Stimulated activated effector memory CD8-positive, alpha-beta T cell treated with anti-CD3 and anti-CD28 coated beads, Interleukin-12 subunit alpha, Interleukin-12 subunit beta, amount 100 ng/mL, for 72 hours (primary cell): Measurements from ENCODE around the gene AKT1.
"Not testable (repeated sequence)": the region's sequence is repeated elsewhere in the genome, so short reads cannot be mapped to it uniquely, and the experiment has no call there.

ENCODE experiments used
- ATAC-seq: fragments of 150-1000 bp; cut with Tn5 transposase; 2 replicates; pipeline ENCODE4 v1.10.0; 2021
- DNase-seq, 2 donors: peaks; one replicate each; pipeline ENCODE4 v3.0.0; 2021 to 2022; ENCODE audit warnings: low spot score in 2 of 2
- H3K27ac Mint-ChIP-seq: one replicate; pipeline ENCODE4 v1.8.0; 2022; ENCODE audit warnings: mild to moderate bottlenecking, mixed read lengths
- H3K36me3 Mint-ChIP-seq: one replicate; pipeline ENCODE4 v1.8.0; 2022; ENCODE audit warnings: mild to moderate bottlenecking, mixed read lengths
- H3K4me1 Mint-ChIP-seq: one replicate; pipeline ENCODE4 v1.8.0; 2022; ENCODE audit warnings: mixed read lengths
- H3K4me3 Mint-ChIP-seq: one replicate; pipeline ENCODE4 v1.8.0; 2022; ENCODE audit warnings: mild to moderate bottlenecking, mixed read lengths
- H3K9me3 Mint-ChIP-seq: one replicate; pipeline ENCODE4 v1.8.0; 2022; ENCODE audit warnings: mixed read lengths

AKT1 gene

DNA sequence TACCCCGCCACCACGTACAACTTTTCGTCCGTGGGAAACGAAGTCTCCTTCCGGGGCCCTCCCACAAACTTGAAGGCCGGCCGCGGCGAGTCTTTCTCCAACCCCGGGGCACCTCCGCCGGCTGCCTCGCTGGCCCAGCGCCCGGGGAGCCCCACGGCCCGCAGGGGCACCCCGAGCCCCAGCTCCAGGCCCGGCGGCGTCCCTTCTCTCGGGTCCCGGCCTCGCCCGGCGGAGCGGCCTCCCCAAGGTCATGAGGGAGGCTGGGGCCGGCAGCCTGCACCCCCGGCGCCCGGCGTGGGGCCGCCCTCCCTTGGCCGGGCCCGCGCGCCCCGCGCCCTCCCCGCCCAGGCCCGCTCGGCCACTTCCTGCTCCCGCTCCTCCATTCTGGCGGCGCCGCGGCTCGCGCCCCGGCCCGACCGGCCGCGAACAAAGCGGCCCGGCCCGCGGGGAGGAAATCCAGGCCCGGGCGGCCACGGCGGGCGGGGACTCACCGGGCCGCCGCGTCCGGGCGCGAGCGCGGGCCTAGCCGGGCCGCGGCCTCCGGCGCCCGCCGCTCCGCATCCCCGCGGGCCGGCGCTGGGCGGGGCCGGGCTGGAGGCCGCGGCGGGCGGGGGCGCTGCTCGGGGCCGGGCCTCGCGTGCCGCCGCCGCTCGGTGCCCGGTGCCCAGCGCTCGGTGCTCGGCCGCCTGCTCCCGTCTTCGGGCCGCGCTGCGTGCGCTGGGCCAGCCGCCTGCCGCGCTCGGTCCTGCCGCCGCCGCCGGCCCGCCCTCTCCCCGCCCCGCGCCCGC lies at the start of gene AKT1:
Gene AKT1, minus strand, starts transcription at position 756 of the 788 bp plus-strand sequence. CDS start 3,105 bp downstream, outside the sequence.
- H3K36me3 Mint-ChIP-seq: peaks cover 33% of the 10 kb centered on the region
- peak; percentile 20 to 69 for DNase-seq
- ATAC-seq: peak; percentile 60
- H3K27ac Mint-ChIP-seq: peak within 1 kb of the TSS; percentile 85
- H3K4me1 Mint-ChIP-seq: peaks cover 47% of the 10 kb centered on the region
- H3K9me3 Mint-ChIP-seq: no peaks in the 10 kb centered on the region
- H3K4me3 Mint-ChIP-seq: peak within 1 kb of the TSS; percentile 83

DNA sequence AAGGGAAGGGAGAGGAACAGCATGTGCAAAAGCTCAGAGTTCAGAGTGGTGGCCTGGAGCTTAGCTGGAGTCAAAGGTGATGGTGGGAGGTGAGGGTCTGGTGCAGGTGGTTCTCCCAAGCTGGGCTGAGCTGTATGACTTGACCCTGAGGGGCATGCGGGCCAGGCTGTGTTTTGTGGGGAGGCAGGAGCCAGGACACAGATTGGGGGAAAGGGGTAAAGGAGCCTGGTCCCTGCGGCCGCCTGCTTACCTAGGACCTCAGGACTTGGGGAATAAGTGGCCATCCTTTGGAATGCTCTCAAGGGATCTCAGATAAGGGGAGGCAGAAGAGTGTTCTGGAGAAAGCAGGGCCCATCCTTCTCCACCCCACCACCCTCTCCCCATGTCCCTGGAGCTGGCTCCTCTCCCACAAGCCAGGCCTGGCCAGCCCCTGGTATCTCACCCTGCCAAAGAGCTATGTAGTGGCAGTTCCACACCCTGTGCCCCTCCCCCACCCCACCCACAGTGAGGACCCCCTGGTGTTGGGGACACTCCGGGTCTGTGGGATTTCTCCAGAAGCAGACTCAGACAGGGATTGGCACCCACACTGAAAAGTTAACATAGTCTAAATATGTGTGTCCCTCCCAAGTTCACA lies 49.6 kb upstream of the AKT1 start:
- Mint-ChIP-seq H3K4me3 (no peak overlapping the region), H3K27ac (no peak overlapping the region), H3K36me3 (no peaks in the 10 kb centered on the region), H3K4me1 (no peaks in the 10 kb centered on the region), H3K9me3 (no peaks in the 10 kb centered on the region)
- ATAC-seq: no peak
- no peak for DNase-seq

DNA sequence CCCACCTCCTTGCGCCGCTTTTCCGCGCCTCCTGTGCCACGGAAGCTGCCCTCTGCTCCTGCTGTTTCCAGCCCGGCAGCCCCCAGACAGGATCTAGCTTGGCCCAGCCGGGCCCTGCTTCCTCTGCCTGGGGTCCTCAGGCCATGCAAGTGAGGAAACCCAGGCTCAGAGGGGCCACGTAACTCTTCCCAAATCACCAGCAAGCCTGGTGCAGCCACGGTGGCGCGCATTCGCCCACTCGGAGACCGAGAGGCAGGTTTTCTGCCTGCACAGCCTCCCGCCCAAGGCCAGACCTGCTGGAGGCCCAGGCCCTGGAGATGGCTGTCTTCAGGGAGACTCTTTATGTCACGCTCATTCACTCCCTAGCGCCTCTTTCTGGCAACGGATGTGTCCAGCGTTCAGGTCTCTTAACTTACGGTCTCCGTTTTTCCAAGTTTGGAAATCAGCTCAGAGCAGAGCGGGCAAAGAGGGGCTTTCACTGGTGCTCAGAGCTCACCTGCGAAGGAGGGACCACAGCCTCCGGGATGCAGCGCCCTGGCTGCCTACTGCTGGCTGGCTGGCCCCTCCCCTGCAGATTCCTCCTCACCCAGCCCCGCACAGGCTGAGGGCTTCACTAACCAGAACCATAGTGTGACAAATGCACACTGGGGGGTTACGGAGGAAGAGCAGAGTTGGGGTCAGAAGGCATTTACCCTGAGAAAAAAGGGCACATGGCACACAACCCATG lies 48.9 kb upstream of the AKT1 start:
- ATAC-seq (no peak), DNase-seq (no peak)
- H3K4me1 Mint-ChIP-seq: no peaks in the 10 kb centered on the region
- no peaks in the 10 kb centered on the region for H3K9me3 Mint-ChIP-seq
- no peak overlapping the region for H3K4me3 Mint-ChIP-seq
- no peaks in the 10 kb centered on the region for H3K36me3 Mint-ChIP-seq
- no peak overlapping the region for H3K27ac Mint-ChIP-seq

DNA sequence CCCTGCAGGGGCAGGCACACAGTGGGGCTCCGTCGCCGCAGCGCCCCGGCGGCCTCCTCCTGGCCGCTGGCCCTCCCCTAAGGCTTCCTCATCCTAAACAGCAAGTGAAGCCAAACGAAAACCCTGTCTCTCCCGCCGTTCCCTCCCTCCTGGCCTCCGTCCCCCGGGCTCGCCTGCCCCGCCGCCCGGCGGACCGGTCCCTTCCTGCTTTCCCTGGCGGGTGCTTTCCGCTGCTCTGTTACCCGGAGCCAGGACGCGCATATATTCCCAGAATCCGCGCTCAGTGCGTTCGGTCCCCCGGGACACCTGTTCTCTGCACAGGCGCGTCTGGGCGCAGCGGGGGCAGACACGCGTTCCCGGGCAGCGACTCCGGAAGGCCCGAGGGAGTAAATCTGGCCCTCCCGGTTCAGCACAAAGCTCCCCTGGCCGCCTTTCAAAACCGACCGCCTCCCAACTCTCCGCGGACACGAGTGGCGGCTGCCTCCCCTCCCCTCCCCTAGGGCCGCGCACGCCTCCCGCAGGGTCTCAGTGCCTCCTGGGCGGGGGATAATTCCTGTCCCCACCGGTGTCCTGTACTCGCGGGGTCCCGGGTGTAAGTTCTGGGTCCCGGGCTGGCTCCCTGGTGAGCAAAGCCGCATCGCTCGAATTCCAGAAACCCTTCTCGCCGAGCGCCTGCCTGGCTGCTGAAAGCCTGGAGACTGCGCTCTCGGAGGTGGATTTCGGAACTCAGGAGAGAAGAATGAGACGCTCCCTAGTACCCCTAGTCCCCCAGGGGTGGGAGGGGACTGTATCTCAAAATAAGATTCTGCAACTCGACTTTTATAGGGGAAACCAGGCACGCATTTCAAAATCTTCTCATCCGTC lies 48.1 kb upstream of the AKT1 start:
- Mint-ChIP-seq H3K4me1 (no peaks in the 10 kb centered on the region), H3K36me3 (no peaks in the 10 kb centered on the region), H3K4me3 (peak overlapping the region; percentile 15), H3K9me3 (no peaks in the 10 kb centered on the region), H3K27ac (no peak overlapping the region)
- DNase-seq: no peak
- ATAC-seq: no peak

DNA sequence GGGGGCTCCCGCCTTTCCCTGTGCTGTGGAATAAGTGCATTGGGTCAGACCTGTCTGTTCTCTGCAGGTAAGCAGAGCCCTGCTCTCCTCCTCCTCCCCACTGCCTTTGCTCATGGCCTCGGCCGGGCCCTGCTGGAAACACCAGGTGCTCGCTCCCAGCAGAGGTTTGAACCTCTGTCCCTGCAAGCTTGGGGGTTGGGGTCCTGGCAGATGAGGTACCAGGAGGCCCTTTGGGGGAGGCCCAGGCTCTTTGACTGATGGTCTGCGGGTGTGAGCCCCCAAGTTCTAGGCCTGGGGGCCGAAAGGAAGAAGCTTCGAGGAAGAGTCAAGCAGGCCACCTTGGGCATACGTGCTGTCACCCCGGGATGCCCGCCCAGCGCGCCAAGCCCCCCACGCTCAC lies 47.5 kb upstream of the AKT1 start:
- DNase-seq (no peak), ATAC-seq (no peak)
- Mint-ChIP-seq H3K36me3 (no peaks in the 10 kb centered on the region), H3K9me3 (no peaks in the 10 kb centered on the region), H3K4me3 (no peak overlapping the region), H3K4me1 (no peaks in the 10 kb centered on the region), H3K27ac (no peak overlapping the region)

DNA sequence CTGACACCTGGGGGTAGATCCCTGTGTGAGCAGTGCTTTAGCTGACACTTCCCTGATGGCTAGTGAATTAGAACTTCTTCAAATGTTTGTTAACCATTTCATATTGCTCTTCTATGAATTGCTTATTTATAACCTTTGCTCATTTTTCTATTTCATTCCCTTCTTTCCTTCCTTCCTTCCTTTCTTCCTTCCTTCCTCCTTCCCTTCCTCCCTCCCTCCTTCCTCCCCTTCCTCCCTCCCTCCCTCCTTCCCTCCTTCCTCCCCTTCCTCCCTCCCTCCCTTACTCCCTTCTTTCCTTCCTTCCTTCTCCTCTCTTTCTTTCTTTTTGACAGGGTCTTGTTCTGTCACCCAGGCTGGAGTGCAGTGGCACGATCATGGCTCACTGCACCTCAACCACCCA lies 46.2 kb upstream of the AKT1 start:
- Mint-ChIP-seq H3K9me3 (no peaks in the 10 kb centered on the region), H3K36me3 (no peaks in the 10 kb centered on the region), H3K27ac (no peak overlapping the region), H3K4me1 (no peaks in the 10 kb centered on the region), H3K4me3 (no peak overlapping the region)
- no peak for ATAC-seq
- DNase-seq: no peak

DNA sequence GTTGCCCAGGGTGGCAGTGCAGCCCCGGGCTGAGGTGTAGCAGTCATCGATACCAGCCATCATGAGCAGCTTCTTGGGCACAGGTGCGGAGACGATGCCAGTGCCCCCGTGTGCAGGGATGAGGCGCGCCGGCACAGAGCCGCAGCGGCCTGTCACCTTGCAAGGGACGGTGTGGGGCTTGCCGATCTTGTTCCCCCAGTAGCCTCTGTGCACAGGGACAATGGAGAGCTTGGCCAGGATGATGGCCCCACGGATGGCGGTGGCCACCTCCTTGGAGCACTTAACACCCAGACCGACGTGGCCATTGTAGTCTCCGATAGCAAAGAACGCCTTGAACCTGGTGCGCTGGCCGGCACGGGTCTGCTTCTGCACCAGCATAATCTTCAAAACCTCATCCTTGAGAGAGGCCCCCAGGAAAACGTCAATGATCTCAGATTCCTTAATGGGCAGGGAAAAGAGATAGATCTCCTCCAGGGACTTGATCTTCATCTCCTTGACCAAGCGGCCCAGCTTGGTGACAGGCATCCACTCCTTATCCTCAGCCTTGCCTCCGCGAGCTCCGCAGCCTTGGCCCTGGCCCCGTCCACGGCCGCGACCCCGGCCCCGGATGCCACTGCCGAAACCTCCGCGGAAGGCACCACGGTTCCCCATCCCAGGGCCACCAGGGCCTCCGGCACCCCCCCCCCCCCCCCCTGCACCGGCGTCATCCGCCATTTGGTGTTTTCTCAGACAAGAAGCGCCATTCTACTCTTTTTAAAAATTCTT lies 40.8 kb upstream of the AKT1 start:
- ATAC-seq, H3K27ac Mint-ChIP-seq, H3K4me1 Mint-ChIP-seq, H3K9me3 Mint-ChIP-seq, DNase-seq, H3K4me3 Mint-ChIP-seq, H3K36me3 Mint-ChIP-seq: not testable (repeated sequence)

DNA sequence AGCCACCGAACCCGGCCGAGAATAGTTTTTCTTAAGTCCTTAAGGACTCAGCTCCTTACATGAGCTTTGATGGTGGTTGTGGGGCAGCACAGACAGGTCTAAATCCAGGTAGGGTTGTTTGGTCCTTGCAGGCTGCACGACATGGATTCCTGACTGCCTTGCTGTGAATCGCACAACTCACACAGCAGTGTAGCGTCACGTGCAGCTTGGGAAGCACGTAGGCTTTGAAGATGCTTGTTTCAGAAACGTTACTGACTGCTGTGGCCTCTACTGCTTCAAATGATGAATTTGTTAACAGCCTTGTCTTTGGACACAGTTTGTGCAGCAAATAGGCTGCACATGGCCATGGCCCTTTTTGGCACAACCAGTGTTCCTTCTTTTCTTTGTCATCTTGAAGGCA lies 35.2 kb upstream of the AKT1 start:
- ATAC-seq: no peak
- no peak overlapping the region for H3K27ac Mint-ChIP-seq
- H3K4me3 Mint-ChIP-seq: no peak overlapping the region
- no peaks in the 10 kb centered on the region for H3K9me3 Mint-ChIP-seq
- DNase-seq: no peak
- no peaks in the 10 kb centered on the region for H3K36me3 Mint-ChIP-seq
- H3K4me1 Mint-ChIP-seq: peaks cover 12% of the 10 kb centered on the region

DNA sequence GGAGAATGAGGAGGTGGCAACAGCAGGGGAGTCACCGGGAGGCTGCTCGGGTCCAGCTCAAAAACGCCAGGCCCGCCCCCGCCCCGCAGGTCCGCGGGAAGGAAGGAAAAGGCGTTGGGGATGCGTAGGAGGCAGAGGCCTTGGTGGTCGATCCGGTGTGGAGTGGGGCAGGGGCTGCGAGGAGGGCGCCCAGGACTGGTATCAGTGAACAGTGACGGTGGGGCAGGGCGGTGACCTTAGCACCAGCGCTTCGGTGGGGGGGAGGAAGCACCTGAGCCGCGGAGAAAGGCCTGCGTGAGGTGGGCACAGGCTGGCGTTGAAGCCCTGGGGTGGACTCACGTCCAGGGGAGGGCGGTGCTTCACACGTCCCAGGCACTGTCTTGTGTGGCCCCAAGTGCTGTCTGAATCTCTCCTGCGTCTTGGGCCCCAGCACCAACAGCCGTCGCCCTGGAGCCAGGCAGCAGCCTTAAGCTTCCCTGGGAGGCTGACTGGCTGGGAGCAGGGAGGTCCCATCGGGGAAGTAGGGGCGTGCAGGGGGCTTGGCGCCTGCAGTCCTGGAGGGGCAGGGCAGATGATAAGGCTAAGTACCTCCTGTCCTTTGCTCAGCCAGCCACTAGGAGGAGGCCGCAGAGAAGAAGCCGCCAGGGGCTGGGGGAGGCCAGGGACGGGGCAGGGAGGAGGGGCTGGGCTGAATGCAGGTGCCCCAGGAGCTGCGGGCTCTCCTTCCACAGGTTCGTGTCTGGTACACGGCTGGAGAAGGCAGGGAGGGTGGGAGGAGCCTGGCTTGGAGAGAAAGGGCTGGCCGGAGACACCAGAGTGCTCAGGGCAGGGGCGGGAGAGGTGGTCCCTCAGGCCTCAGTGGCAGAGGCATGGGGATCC lies 31.9 kb upstream of the AKT1 start:
- H3K27ac Mint-ChIP-seq: peak overlapping the region; percentile 68
- ATAC-seq: peak; percentile 79

DNA sequence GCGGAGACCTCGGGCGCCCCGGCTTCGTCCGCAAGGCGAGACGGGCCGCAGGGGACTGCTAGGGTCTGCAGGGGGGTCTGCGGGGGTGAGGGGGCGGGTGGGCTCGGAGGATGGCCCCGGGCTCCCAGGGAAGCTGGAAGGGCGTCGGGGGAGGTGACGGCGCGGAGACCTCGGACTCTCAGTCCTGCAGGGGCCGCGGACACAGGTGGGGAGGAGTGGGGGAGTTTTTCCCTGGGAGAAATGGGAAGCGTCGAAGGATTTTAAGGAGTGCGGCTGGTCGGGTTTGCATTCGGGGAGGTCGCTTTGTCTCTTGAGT lies 31.3 kb upstream of the AKT1 start:
- Mint-ChIP-seq H3K4me3 (peak overlapping the region; percentile 84), H3K4me1 (peaks cover 25% of the 10 kb centered on the region), H3K27ac (peak overlapping the region; percentile 68), H3K9me3 (peaks cover 6% of the 10 kb centered on the region), H3K36me3 (no peaks in the 10 kb centered on the region)
- ATAC-seq: no peak
- no peak for DNase-seq

More for the DNA sequence above, 31.9 kb upstream of the AKT1 start:
- Mint-ChIP-seq H3K9me3 (peaks cover 6% of the 10 kb centered on the region), H3K4me1 (peaks cover 25% of the 10 kb centered on the region), H3K36me3 (no peaks in the 10 kb centered on the region), H3K4me3 (peak overlapping the region; percentile 84)
- peak in 1 of 2 donors; percentile 72 for DNase-seq

DNA sequence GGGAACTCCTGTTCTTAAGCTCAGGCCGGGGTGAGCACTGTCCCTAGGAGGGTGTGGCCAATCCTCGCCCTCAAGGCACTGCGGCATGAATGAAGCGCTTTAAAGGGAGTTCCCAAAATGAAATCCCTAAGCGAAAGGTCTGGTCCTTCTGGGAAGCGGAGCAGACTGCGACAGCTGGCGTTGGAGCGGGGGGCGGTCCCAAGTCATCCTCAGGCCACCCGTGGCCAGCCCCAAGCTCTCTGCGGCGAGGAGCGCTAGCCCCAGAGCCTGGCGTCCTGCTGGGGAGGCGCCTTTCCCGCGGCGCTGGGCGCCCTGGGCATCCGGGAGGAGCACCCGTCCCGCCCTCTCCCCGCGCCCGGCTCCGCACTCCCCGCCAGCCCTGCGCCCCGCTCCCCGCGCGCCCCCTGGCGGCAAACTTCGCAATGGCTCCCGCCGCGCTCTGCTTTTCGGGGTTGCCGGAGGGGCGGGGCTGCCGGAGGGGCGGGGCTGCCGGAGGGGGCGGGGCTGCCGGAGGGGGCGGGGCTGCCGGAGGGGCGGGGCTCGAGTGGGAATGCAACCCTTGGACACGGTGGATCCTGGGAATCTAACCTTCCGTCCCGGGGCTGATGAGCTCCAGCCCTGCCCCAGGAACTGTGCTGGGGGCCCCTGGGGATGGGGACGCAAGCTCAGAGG lies 30.8 kb upstream of the AKT1 start:
- no peaks in the 10 kb centered on the region for H3K36me3 Mint-ChIP-seq
- peak overlapping the region; percentile 68 for H3K27ac Mint-ChIP-seq
- peaks cover 25% of the 10 kb centered on the region for H3K4me1 Mint-ChIP-seq
- ATAC-seq (peak; percentile 89), DNase-seq (peak; percentile 98 to 100)
- peaks cover 6% of the 10 kb centered on the region for H3K9me3 Mint-ChIP-seq
- H3K4me3 Mint-ChIP-seq: peak overlapping the region; percentile 84

DNA sequence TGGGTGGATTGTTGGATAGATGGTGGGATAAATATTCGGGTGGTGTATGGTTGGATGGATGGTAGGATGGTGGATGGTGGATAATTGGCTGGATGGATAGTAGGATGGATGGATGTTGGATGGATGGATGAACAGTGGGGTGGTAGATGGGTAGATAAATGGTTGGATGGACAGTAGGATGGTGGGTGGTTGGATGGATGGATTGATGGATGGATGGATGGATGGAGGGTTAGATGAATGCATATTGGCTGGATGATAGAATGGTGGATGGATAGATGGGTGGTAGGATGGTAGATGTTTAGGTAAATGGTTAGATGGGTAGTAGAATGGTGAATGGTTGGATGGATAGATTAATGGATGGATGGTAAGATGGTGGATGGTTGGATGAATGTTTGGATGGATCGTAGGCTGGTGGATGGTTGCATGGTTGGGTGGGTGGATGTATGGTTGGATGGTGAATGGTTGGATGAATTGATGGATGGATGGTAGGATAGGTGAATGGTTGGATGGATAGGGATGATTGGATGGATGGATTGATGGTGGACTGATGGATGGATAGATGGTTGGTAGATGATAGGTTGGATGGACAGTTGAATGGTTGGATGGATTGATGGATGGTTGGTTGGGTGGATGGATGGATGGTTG lies 28.9 kb upstream of the AKT1 start:
- Mint-ChIP-seq H3K4me1 (peaks cover 25% of the 10 kb centered on the region), H3K9me3 (peaks cover 6% of the 10 kb centered on the region), H3K4me3 (peak overlapping the region; percentile 84), H3K36me3 (no peaks in the 10 kb centered on the region), H3K27ac (no peak overlapping the region)
- DNase-seq (no peak), ATAC-seq (no peak)
